NCI-H2227 treated with DMSO at 0.1 percent for 48 hours (cell line): Measurements from ENCODE around the gene SNAP91.
"Not testable (repeated sequence)": the region's sequence is repeated elsewhere in the genome, so short reads cannot be mapped to it uniquely, and the experiment has no call there.

Experiments
- DNase-seq: peaks from one replicate; lab custom pipeline; 2025; lab: John Stamatoyannopoulos, UW

SNAP91 gene

GRCh38 chr6:83708970-83709747, at the start of gene SNAP91:
Gene SNAP91 (minus strand): TSS chr6:83709101. CDS start chr6:83707927, 1,174 bp downstream.
- peak; percentile 65 for DNase-seq

GRCh38 chr6:83758533-83758932, 49.6 kb upstream of the SNAP91 start:
- no peak for DNase-seq

- no peak for DNase-seq
Observed at GRCh38 chr6:83757021-83757420, 48.1 kb upstream of the SNAP91 start.

GRCh38 chr6:83756565-83756964, 47.7 kb upstream of the SNAP91 start:
- no peak for DNase-seq

GRCh38 chr6:83752375-83752774, 43.5 kb upstream of the SNAP91 start:
- not testable (repeated sequence) for DNase-seq

- no peak for DNase-seq
Observed at GRCh38 chr6:83741089-83741488, 32.2 kb upstream of the SNAP91 start.

- DNase-seq, result no peak
Observed at GRCh38 chr6:83735461-83735860, 26.6 kb upstream of the SNAP91 start.

- no peak for DNase-seq
Observed at GRCh38 chr6:83729871-83730270, 21.0 kb upstream of the SNAP91 start.

- no peak for DNase-seq
Observed at GRCh38 chr6:83722876-83723275, 14.0 kb upstream of the SNAP91 start.

- DNase-seq, result no peak
Observed at GRCh38 chr6:83717809-83718208, 8.9 kb upstream of the SNAP91 start.

- DNase-seq, result no peak
Observed at GRCh38 chr6:83711958-83712357, 3.1 kb upstream of the SNAP91 start.

GRCh38 chr6:83709748-83710050, 798 bp upstream of the SNAP91 start:
- no peak for DNase-seq

- no peak for DNase-seq
Observed at GRCh38 chr6:83708546-83708969, 343 bp downstream of the SNAP91 start.

GRCh38 chr6:83707829-83708545, 914 bp downstream of the SNAP91 start:
- peak; percentile 60 for DNase-seq

- no peak for DNase-seq
Observed at GRCh38 chr6:83702749-83703148, 6.2 kb downstream of the SNAP91 start.

- DNase-seq, result no peak
Observed at GRCh38 chr6:83702077-83702476, 6.8 kb downstream of the SNAP91 start.

GRCh38 chr6:83696674-83697073, 12.2 kb downstream of the SNAP91 start:
- no peak for DNase-seq

GRCh38 chr6:83685481-83685880, 23.4 kb downstream of the SNAP91 start:
- no peak for DNase-seq

- no peak for DNase-seq
Observed at GRCh38 chr6:83677791-83678190, 31.1 kb downstream of the SNAP91 start.

- no peak for DNase-seq
Observed at GRCh38 chr6:83637953-83638352, 70.9 kb downstream of the SNAP91 start.

GRCh38 chr6:83636800-83637199, 72.1 kb downstream of the SNAP91 start:
- no peak for DNase-seq

- DNase-seq, result no peak
Observed at GRCh38 chr6:83633609-83634008, 75.3 kb downstream of the SNAP91 start.

GRCh38 chr6:83633149-83633548, 75.8 kb downstream of the SNAP91 start:
- no peak for DNase-seq

GRCh38 chr6:83629908-83630307, 79.0 kb downstream of the SNAP91 start:
- DNase-seq, result not testable (repeated sequence)
